K562 (cell line): Measurements from ENCODE around the gene GPR108. TPM values are rescaled to one million over a fixed set of nuclear protein-coding genes. Genes with fewer than 3 reads are reported as not detected.

Source experiments
- BCOR ChIP-seq: fragments of 450-650 bp; IDR thresholded peaks from 2 replicates; pipeline ENCODE4 v1.6.1; 2016
- CBX2 ChIP-seq: fragments of 200-600 bp; sonication (generic); IDR thresholded peaks from one replicate; pipeline ENCODE4 v1.6.1; 2012; ENCODE audit warnings: mild to moderate bottlenecking, low read length, inconsistent platforms; ENCODE audit not compliant: insufficient read depth, poor library complexity, severe bottlenecking
- CXXC5 ChIP-seq: fragments of 250-450 bp; sonication (Bioruptor Pico); IDR thresholded peaks from 2 replicates; pipeline ENCODE4 v1.8.0; 2022; ENCODE audit warnings: inconsistent platforms, mild to moderate bottlenecking, moderate library complexity
- DIDO1 ChIP-seq: fragments of 450-650 bp; IDR thresholded peaks from 2 replicates; pipeline ENCODE4 v1.6.1; 2016; ENCODE audit warnings: low read depth, missing biosample characterization, missing genetic modification characterization
- HNRNPH1 ChIP-seq: fragments of 200-400 bp; formaldehyde crosslinking; optimal IDR thresholded peaks from 2 replicates; pipeline ENCODE3; 2017; ENCODE audit warnings: low read depth, mild to moderate bottlenecking, low read length, moderate library complexity
- MED1 ChIP-seq: sonication (generic); formaldehyde crosslinking; IDR thresholded peaks from 2 replicates; pipeline ENCODE4 v1.8.1; 2023; ENCODE audit warnings: missing genetic modification reagents, borderline replicate concordance
- NFATC3 ChIP-seq: fragments of 450-650 bp; IDR thresholded peaks from 2 replicates; pipeline ENCODE4 v1.6.1; 2017; ENCODE audit warnings: mild to moderate bottlenecking
- POLR3A ChIP-seq: IDR thresholded peaks from 2 replicates; pipeline ENCODE4 v1.6.1; 2011; ENCODE audit warnings: borderline replicate concordance, mild to moderate bottlenecking, moderate library complexity; ENCODE audit not compliant: insufficient read length, insufficient read depth; ENCODE audit errors: extremely low read depth
- POLR3G ChIP-seq: IDR thresholded peaks from 2 replicates; pipeline ENCODE4 v1.6.1; 2011; ENCODE audit not compliant: insufficient read length, insufficient replicate concordance; ENCODE audit errors: extremely low read depth
- PURB ChIP-seq: sonication (generic); formaldehyde crosslinking; IDR thresholded peaks from 2 replicates; pipeline ENCODE4 v1.9.0; 2021; ENCODE audit warnings: low read depth, mild to moderate bottlenecking, missing genetic modification reagents
- RAD21 ChIP-seq, 2 experiments: fragments of 250-450 bp in 1 of 2; fragments of 450-650 bp in 1 of 2; sonication (Bioruptor Pico) in 1 of 2; formaldehyde crosslinking in 1 of 2; IDR thresholded peaks in 1 of 2; conservative IDR thresholded peaks in 1 of 2; 2 replicates each; pipeline versions ENCODE4 v1.4.0 to v1.8.0; 2020 to 2022; ENCODE audit warnings: mild to moderate bottlenecking in 2 of 2, moderate library complexity in 1 of 2
- RHOXF2B ChIP-seq: fragments of 250-450 bp; sonication (Bioruptor Pico); conservative IDR thresholded peaks from 2 replicates; pipeline ENCODE4 v1.5.1; 2021
- UBTF ChIP-seq, 2 experiments: IDR thresholded peaks; 2 replicates each; pipeline ENCODE4 v1.6.1; 2012; ENCODE audit warnings: improper control_type of control experiment in 2 of 2, low read depth in 2 of 2, low read length in 2 of 2, borderline replicate concordance in 1 of 2
- ZBTB2 ChIP-seq: fragments of 450-650 bp; IDR thresholded peaks from 2 replicates; pipeline ENCODE4 v1.6.1; 2016; ENCODE audit warnings: antibody characterized with exemption
- ZNF184 ChIP-seq: sonication (generic); formaldehyde crosslinking; IDR thresholded peaks from 2 replicates; pipeline ENCODE4 v1.5.0; 2020; ENCODE audit warnings: missing genetic modification reagents
- ZNF274 ChIP-seq: IDR thresholded peaks from 2 replicates; pipeline ENCODE4 v1.6.1; 2011; ENCODE audit warnings: low read depth, mild to moderate bottlenecking, low read length, moderate library complexity, borderline replicate concordance
- ZNF311 ChIP-seq: fragments of 250-450 bp; sonication (Bioruptor Pico); IDR thresholded peaks from 2 replicates; pipeline ENCODE4 v1.4.0; 2020; ENCODE audit warnings: mild to moderate bottlenecking, moderate library complexity
- ZNF436 ChIP-seq: fragments of 250-450, 450-650 bp; sonication (Bioruptor Pico); formaldehyde crosslinking; IDR thresholded peaks from 2 replicates; pipeline ENCODE4 v1.7.0; 2020; ENCODE audit warnings: mild to moderate bottlenecking
- ZNF57 ChIP-seq: fragments of 450-650 bp; formaldehyde crosslinking; IDR thresholded peaks from 2 replicates; pipeline ENCODE4 v1.4.0; 2020; ENCODE audit warnings: mild to moderate bottlenecking, moderate library complexity
- ZNF780A ChIP-seq: fragments of 250-450 bp; sonication (Bioruptor Pico); IDR thresholded peaks from 2 replicates; pipeline ENCODE4 v1.5.0; 2021; ENCODE audit warnings: mild to moderate bottlenecking
- polyA plus RNA-seq, 8 experiments: library from polyadenylated mRNA; depleted of rRNA in 4 of 8; stranded (reverse) in 5 of 8; unstranded in 3 of 8; fragments of >200 nt; fragmentation: Nextera tagmentation in 2 of 8; fragmentation: Illumina TruSeq in 1 of 8; extraction: Ambion mirVana in 2 of 8; extraction: Trizol in 1 of 8; gene quantifications; 2 replicates each; pipeline versions ENCODE4 v1.2.1 to v1.2.3, GENCODE V29; 2011 to 2014; ENCODE audit warnings: inconsistent platforms in 1 of 8, missing spikeins in 1 of 8
- total RNA-seq, 7 experiments: library from RNA; depleted of rRNA in 6 of 7; stranded (reverse); fragments of >200 nt in 6 of 7; fragmentation: Illumina TruSeq in 2 of 7; extraction: Trizol in 2 of 7; gene quantifications; 2 replicates each; pipeline versions ENCODE4 v1.2.1 to v1.2.3, GENCODE V29; 2011 to 2021; ENCODE audit warnings: low replicate concordance in 1 of 7
- TF ChIP-seq, protein P1 (sequence below): fragments of 450-650 bp; formaldehyde crosslinking; IDR thresholded peaks from 2 replicates; pipeline ENCODE4 v1.4.0; 2022; ENCODE audit warnings: mild to moderate bottlenecking, moderate library complexity
- TF ChIP-seq, protein P2 (sequence below): fragments of 250-450 bp; sonication (Bioruptor Pico); IDR thresholded peaks from 2 replicates; pipeline ENCODE4 v1.5.0; 2021; ENCODE audit warnings: mild to moderate bottlenecking, borderline replicate concordance

Gene GPR108
- total and polyA plus RNA-seq, 9 of the 15 experiments (the other 6 are each of a cell fraction or from before 2014, with no cell fraction given): 2.4 to 33.2 (median 24.4) TPM

DNA sequence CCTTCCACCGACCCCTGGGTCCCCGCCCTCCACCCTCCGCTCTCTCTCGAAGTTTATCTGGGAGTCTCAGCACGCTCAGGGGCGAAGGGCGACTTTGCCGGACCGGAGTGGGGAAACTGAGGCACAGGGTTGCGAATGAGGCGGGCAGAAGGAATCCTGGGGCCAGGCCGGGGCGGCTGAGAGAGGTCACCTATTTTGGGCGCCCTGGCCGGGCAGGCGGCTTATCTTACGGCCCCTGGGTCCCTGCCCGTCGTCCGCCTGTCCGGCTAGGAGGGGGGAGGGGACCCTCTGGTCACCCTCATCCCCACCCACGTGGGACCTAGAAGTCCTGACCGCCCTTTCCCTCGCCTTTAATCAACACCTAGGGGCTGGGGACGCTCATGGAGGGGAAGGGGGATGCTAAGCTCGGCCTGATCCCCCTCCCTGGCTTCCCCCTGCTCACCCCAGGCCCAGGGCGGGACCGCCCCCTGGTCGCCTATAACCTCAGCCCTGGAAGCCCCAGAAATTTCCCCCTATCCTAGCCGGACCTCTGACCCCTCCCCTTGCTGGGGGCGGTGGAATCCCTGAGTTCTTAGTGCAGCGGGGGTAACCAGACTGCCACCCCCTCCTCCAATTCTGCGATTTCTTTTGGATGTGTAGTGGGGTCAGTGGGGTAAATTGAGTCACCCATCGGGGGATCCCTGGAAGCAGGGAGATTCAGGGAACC is 2.7 kb upstream of the GPR108 start (continued):
- TF ChIP-seq ZNF274 (no peak), RHOXF2B (CRISPR knock-in tag) (no peak), DIDO1 (tag) (no peak), ZNF184 (CRISPR knock-in tag) (no peak), NFATC3 (no peak), ZNF311 (CRISPR knock-in tag) (no peak), POLR3G (no peak), MED1 (CRISPR knock-in tag) (no peak), ZNF436 (no peak), PURB (CRISPR knock-in tag) (no peak), CBX2 (no peak), ZNF780A (CRISPR knock-in tag) (no peak), BCOR (peak; percentile 88), CXXC5 (CRISPR knock-in tag) (peak; percentile 37), POLR3A (no peak), RAD21 (CRISPR knock-in tag; conservative IDR thresholded peaks at IDR 0.05 in 1 of 2, IDR thresholded peaks at IDR 0.05 in 1 of 2) (no peak), ZBTB2 (no peak; the same call in 1 of the 2 replicates), UBTF (IDR thresholded peaks at IDR 0.05; ENCODE audit: borderline replicate concordance in 1 of 2, low read depth in 2 of 2, low read length in 2 of 2) (no peak), HNRNPH1 (no peak), ZNF57 (CRISPR knock-in tag) (no peak)
- TF ChIP-seq, protein P1, sequence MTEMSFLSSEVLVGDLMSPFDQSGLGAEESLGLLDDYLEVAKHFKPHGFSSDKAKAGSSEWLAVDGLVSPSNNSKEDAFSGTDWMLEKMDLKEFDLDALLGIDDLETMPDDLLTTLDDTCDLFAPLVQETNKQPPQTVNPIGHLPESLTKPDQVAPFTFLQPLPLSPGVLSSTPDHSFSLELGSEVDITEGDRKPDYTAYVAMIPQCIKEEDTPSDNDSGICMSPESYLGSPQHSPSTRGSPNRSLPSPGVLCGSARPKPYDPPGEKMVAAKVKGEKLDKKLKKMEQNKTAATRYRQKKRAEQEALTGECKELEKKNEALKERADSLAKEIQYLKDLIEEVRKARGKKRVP: no peak
- TF ChIP-seq, protein P2, sequence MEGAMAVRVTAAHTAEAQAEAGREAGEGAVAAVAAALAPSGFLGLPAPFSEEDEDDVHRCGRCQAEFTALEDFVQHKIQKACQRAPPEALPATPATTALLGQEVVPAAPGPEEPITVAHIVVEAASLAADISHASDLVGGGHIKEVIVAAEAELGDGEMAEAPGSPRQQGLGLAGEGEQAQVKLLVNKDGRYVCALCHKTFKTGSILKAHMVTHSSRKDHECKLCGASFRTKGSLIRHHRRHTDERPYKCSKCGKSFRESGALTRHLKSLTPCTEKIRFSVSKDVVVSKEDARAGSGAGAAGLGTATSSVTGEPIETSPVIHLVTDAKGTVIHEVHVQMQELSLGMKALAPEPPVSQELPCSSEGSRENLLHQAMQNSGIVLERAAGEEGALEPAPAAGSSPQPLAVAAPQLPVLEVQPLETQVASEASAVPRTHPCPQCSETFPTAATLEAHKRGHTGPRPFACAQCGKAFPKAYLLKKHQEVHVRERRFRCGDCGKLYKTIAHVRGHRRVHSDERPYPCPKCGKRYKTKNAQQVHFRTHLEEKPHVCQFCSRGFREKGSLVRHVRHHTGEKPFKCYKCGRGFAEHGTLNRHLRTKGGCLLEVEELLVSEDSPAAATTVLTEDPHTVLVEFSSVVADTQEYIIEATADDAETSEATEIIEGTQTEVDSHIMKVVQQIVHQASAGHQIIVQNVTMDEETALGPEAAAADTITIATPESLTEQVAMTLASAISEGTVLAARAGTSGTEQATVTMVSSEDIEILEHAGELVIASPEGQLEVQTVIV (CRISPR knock-in tag): no peak
